Hepatocyte (in vitro differentiated cells): Measurements from ENCODE around the gene PVR.

Source experiments
- EZH2 ChIP-seq: fragments of 200-600 bp; sonication (generic); IDR thresholded peaks from 2 replicates; pipeline ENCODE4 v1.6.1; 2016; ENCODE audit warnings: antibody characterized with exemption, mild to moderate bottlenecking, borderline replicate concordance
- TF ChIP-seq, protein P1 (sequence below): fragments of 200-600 bp; sonication (generic); IDR thresholded peaks from 2 replicates; pipeline ENCODE4 v1.5.1; 2016; ENCODE audit warnings: antibody characterized with exemption, mild to moderate bottlenecking; ENCODE audit not compliant: poor library complexity

DNA sequence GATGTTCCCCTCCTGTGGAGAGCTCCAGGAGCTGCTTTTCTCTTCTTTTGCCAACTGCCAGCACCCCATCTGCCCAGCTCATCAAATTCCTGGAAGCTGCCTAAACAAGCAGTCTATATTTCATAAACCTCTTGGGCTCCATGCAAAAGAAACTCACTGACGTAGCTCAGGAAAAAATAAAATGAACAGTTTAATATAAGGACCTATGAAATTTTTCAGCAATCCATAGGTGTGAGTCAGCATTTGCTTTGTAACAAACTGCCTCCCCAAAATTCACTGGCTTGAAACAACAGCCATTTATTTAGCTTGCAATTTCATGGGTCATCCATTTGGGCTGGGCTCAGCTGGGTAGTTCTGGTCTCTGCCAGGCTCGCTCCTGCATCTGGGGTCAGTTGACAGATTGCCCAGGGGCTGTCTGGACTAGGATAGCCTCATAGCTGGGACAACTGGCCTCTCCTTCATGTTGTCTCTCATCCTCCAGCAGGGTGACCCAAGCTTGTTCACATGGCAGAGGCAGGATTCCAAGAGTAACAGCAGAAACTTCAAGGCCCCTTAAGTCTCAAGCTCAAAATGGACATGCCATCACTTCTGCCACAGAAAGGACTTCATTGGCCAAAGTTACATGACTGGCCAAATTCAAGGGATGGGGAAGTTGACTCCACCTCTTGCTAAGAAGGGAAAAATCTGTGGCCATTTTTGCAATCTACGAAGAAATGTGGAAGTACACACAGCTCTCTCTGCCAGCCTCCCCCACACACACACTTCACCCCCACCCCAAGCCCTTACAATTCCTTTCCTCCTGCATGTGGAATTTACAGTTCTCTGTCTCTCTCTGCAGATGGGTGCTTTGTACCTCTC, 7.9 kb upstream of the PVR start:
- TF ChIP-seq, protein P1, sequence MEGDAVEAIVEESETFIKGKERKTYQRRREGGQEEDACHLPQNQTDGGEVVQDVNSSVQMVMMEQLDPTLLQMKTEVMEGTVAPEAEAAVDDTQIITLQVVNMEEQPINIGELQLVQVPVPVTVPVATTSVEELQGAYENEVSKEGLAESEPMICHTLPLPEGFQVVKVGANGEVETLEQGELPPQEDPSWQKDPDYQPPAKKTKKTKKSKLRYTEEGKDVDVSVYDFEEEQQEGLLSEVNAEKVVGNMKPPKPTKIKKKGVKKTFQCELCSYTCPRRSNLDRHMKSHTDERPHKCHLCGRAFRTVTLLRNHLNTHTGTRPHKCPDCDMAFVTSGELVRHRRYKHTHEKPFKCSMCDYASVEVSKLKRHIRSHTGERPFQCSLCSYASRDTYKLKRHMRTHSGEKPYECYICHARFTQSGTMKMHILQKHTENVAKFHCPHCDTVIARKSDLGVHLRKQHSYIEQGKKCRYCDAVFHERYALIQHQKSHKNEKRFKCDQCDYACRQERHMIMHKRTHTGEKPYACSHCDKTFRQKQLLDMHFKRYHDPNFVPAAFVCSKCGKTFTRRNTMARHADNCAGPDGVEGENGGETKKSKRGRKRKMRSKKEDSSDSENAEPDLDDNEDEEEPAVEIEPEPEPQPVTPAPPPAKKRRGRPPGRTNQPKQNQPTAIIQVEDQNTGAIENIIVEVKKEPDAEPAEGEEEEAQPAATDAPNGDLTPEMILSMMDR = no peak
- TF ChIP-seq EZH2 = no peak
